Activated CD4-positive, alpha-beta T cell treated with anti-CD3 and anti-CD28 coated beads for 36 hours (primary cell): ENCODE results near the gene ABCF3. TPM values are rescaled to one million over a fixed set of nuclear protein-coding genes. Genes with fewer than 3 reads are reported as not detected.
A peak's percentile ranks its signal among the peaks of the same experiment; 100 is the strongest.

Experiments
- ATAC-seq: fragments of 200-7000 bp; cut with Tn5 transposase; one replicate; pipeline ENCODE4 v1.10.0; 2021; ENCODE audit warnings: mild to moderate bottlenecking, moderate library complexity
- CTCF ChIA-PET: fragments of 350-600 bp; sonication (Branson Sonifier 250); formaldehyde crosslinking; loops from one replicate; lab custom pipeline; 2021; ENCODE audit warnings: antibody characterized with exemption; lab: Charles Lee
- POLR2A ChIA-PET: fragments of 350-600 bp; sonication (Branson Sonifier 250); formaldehyde crosslinking; loops from one replicate; lab custom pipeline; 2021; ENCODE audit warnings: antibody characterized with exemption, inconsistent platforms; lab: Charles Lee
- DNase-seq: peaks from one replicate; pipeline ENCODE4 v3.0.0-alpha.2; 2020
- H3K27ac Mint-ChIP-seq: one replicate; pipeline ENCODE4 v1.8.0; 2021; ENCODE audit warnings: mixed read lengths
- H3K27me3 Mint-ChIP-seq: one replicate; pipeline ENCODE4 v1.8.0; 2021; ENCODE audit warnings: mixed read lengths
- H3K36me3 Mint-ChIP-seq: one replicate; pipeline ENCODE4 v1.8.0; 2021; ENCODE audit warnings: low read depth, mixed read lengths
- H3K4me1 Mint-ChIP-seq: one replicate; pipeline ENCODE4 v1.8.0; 2021; ENCODE audit warnings: mixed read lengths
- H3K4me3 Mint-ChIP-seq: one replicate; pipeline ENCODE4 v1.8.0; 2021; ENCODE audit warnings: mild to moderate bottlenecking, moderate library complexity, mixed read lengths
- H3K9me3 Mint-ChIP-seq: one replicate; pipeline ENCODE4 v1.8.0; 2021; ENCODE audit warnings: low read depth, mixed read lengths
- intact Hi-C, 2 experiments: fragments of 100-400 bp; cut with DNase I in 1 of 2; cut with micrococcal nuclease in 1 of 2; formaldehyde crosslinking; loops; one replicate each; pipeline versions ENCODE4 v1.14.2 to v1.15.1; 2022 to 2024; cut with DNase I, micrococcal nuclease
- total RNA-seq, 2 experiments: library from RNA; stranded (reverse); gene quantifications; one replicate each; pipeline ENCODE4 v1.2.3, GENCODE V29; 2021

Gene ABCF3
- total RNA-seq, 2 experiments from 2014 or later, result 58.2 to 66.2 TPM

DNA sequence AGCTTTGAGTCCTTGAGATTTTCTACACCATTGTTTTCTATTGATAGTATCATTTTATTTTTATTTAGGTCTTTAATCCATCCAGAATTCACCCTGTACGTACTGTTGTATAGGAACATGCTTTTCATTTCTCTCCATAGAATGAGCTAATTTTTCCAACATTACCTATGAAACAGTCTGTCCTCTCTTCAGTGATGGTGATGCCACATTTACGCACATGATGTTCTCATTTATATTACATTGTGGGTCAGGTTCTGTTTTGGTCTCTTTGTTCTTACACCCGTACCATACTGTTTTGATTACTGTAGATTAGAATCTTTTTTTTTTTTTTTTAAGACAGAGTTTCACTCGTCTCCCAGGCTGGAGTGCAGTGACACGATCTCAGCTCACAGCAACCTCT is 25.7 kb downstream of the ABCF3 start:
- CTCF ChIA-PET, result interaction anchor here (2.6 kb wide), 1 partner anchor 16 kb away, joined by 14 read pairs; no protein-coding TSS in a partner anchor
- no peak for ATAC-seq
- intact Hi-C loops, result no loop called here

DNA sequence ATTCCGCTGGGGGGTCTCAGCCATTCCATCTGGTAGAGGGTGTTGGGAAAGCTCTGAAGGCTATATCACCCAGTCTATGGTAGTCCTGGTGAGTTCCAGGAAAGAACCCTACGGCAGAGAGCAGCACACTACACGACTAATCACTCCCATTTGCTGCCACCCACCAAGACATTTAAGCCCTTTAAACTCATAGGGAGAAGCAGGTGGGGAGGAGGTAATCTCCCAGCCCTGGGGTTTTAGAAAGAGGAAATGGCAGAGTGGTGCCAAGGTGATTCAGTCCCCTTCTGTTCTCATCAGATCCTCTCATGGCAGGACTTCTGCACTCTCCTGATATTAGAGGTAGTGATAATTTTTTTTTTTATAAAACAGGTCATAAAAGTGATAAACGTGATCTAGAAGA is 32.8 kb downstream of the ABCF3 start:
- POLR2A ChIA-PET, result no interaction called here
- DNase-seq (no peak), ATAC-seq (no peak)
- Mint-ChIP-seq H3K27ac (no peak overlapping the region), H3K4me1 (no peaks in the 10 kb centered on the region), H3K4me3 (no peak overlapping the region), H3K27me3 (peaks cover 10% of the 10 kb centered on the region), H3K36me3 (no peaks in the 10 kb centered on the region), H3K9me3 (no peaks in the 10 kb centered on the region)
- CTCF ChIA-PET, result interaction anchor here (1.8 kb wide), 1 partner anchor 9 kb away, joined by 6 read pairs; no protein-coding TSS in a partner anchor
- intact Hi-C loops, result no loop called here

More for the DNA sequence above, 25.7 kb downstream of the ABCF3 start:
- H3K9me3 Mint-ChIP-seq, result no peaks in the 10 kb centered on the region
- no peak overlapping the region for H3K27ac Mint-ChIP-seq
- no peak for DNase-seq
- H3K4me1 Mint-ChIP-seq, result no peaks in the 10 kb centered on the region
- no peak overlapping the region for H3K4me3 Mint-ChIP-seq
- H3K27me3 Mint-ChIP-seq, result peaks cover 10% of the 10 kb centered on the region
- no peaks in the 10 kb centered on the region for H3K36me3 Mint-ChIP-seq
- POLR2A ChIA-PET, result no interaction called here

DNA sequence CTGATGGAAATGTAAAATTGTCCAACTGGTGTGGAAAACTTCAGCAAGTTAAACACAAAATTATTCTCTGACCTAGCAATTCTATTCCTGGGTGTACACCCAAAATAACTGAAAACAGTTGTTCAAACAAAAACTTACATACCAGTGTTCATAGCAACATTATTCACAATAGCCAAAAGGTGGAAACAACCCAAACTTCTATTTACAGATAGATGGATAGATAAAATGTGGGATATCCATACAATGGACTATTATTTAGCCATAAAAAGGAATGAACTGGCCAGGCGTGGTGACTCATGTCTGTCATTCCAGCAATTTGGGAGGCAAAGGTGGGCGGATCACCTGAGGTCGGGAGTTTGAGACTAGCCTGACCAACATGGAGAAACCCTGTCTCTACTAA is 36.5 kb downstream of the ABCF3 start:
- H3K36me3 Mint-ChIP-seq, result no peaks in the 10 kb centered on the region
- peaks cover 19% of the 10 kb centered on the region for H3K27me3 Mint-ChIP-seq
- H3K9me3 Mint-ChIP-seq, result no peaks in the 10 kb centered on the region
- ChIA-PET POLR2A (no interaction called here), CTCF (no interaction called here)
- no peak for DNase-seq
- H3K27ac Mint-ChIP-seq, result no peak overlapping the region
- no peaks in the 10 kb centered on the region for H3K4me1 Mint-ChIP-seq
- no peak overlapping the region for H3K4me3 Mint-ChIP-seq
- intact Hi-C loops, result no loop called here
- ATAC-seq, result no peak

DNA sequence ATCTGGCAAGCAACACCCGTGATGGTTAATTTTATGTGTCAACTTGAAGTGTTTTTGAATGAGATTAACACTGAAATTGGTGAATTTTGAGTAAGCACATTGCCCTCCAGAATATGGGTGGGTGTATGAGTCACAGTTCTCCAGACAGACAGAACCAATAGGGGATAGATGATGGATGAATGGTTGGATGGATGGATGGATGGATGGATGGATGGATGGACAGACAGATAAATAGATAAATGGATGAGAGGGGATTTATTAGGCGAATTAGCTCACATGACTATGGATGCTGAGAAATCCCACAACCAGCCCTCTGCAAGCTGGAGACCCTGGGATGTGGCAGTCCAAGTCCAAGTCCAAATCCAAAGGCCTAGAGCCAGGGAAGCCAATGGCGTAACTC is 37.9 kb downstream of the ABCF3 start:
- H3K9me3 Mint-ChIP-seq, result no peaks in the 10 kb centered on the region
- peaks cover 2% of the 10 kb centered on the region for H3K4me1 Mint-ChIP-seq
- no peaks in the 10 kb centered on the region for H3K36me3 Mint-ChIP-seq
- DNase-seq, result no peak
- intact Hi-C loops, result no loop called here
- no peak overlapping the region for H3K4me3 Mint-ChIP-seq
- ChIA-PET CTCF (interaction anchor here (1.3 kb wide), 1 partner anchor 109 kb away, joined by 4 read pairs; no protein-coding TSS in a partner anchor), POLR2A (no interaction called here)
- no peak for ATAC-seq
- H3K27ac Mint-ChIP-seq, result no peak overlapping the region
- H3K27me3 Mint-ChIP-seq, result peaks cover 33% of the 10 kb centered on the region

DNA sequence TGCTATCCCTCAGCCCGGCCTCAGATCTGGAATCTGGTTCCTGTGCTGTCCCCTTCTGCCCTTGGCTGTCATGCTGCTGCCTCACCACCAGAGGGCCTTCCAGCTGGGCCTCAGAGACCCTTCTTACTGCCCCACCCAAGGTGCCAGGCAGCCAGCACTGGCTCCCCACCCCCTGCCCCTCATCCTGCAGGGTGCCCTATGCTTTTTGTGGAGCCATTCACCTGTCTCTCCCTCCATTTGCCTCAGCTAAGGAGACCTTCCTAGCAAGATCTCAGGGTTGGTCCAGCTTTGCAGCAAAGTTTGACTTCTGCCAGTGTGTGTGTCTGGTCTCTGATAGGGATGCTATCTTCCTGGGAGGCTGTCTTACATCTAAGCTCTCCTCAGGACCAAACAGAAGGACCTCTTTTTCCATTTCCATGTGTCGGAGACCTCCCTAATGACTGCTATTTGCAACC is 41.5 kb downstream of the ABCF3 start:
- H3K4me3 Mint-ChIP-seq, result no peak overlapping the region
- intact Hi-C loops, result loop anchor here (1.0 to 2.0 kb wide), 3 partner anchors 22 to 62 kb away; partner anchors contain the start of gene EEF1AKMT4 (in 1 of the 2)
- no peak overlapping the region for H3K27ac Mint-ChIP-seq
- ATAC-seq (peak; percentile 56), DNase-seq (peak; percentile 68)
- POLR2A ChIA-PET, result interaction anchor here (0.8 kb wide), 1 partner anchor 22 kb away, joined by 4 read pairs; the partner anchor contains the start of gene EEF1AKMT4
- peaks cover 6% of the 10 kb centered on the region for H3K4me1 Mint-ChIP-seq
- no peaks in the 10 kb centered on the region for H3K9me3 Mint-ChIP-seq
- H3K27me3 Mint-ChIP-seq, result peaks cover 48% of the 10 kb centered on the region
- H3K36me3 Mint-ChIP-seq, result no peaks in the 10 kb centered on the region
- CTCF ChIA-PET, result interaction anchor here (0.5 to 3.7 kb wide), 44 partner anchors 9 to 1318 kb away, joined by 3 to 33 read pairs (median 4); partner anchors contain the start of genes ALG3, AP2M1, CAMK2N2 and EEF1AKMT4

DNA sequence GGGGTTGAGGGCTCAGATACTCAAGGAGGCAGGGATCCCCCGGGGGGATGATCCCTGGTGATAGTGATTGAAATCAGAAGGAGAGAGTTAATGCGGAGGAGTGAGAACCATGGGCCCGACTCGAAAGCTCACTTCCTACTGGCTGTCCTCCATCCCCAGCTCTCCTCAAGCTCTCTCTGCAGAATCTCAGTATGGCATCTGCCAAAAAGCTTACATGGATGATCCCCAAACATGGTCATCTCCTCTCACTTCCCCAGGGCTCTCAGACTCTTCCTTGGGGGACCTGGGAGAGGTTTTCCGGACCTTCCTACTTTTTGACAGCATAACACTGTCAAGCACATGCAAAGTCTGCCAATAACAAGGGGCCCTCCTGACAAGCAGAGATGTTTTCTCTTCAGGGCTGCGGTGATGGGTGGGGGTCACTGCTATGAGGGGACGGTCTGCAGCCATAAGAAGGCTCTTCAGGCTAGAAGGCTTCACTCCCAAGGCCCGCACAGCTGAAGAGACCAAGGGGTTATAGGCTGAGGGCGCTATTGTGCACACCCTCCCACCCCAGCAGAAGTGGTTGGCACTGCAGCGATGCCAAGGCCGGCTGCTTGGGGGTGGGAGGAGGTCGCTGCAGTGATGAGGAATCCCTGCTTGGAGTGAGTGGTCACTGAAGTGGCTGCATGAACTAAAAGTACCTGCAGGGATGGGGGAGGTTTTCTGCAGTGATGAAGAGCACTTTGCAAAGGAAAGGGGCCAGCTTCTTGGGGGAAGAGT is 42.6 kb downstream of the ABCF3 start:
- Mint-ChIP-seq H3K27ac (no peak overlapping the region), H3K27me3 (peaks cover 53% of the 10 kb centered on the region), H3K9me3 (no peaks in the 10 kb centered on the region), H3K4me3 (peak overlapping the region; percentile 56), H3K4me1 (peaks cover 6% of the 10 kb centered on the region), H3K36me3 (no peaks in the 10 kb centered on the region)
- intact Hi-C loops, result loop anchor here in 1 of 2 experiments (1.0 kb wide), 3 partner anchors 21 to 42 kb away; partner anchors contain the start of genes ABCF3 and EEF1AKMT4
- no peak for DNase-seq
- ATAC-seq, result no peak
- POLR2A ChIA-PET, result no interaction called here
- CTCF ChIA-PET, result interaction anchor here (0.6 to 3.7 kb wide), 31 partner anchors 8 to 363 kb away, joined by 3 to 33 read pairs (median 6); partner anchors contain the start of genes ALG3, AP2M1, CAMK2N2 and EEF1AKMT4

DNA sequence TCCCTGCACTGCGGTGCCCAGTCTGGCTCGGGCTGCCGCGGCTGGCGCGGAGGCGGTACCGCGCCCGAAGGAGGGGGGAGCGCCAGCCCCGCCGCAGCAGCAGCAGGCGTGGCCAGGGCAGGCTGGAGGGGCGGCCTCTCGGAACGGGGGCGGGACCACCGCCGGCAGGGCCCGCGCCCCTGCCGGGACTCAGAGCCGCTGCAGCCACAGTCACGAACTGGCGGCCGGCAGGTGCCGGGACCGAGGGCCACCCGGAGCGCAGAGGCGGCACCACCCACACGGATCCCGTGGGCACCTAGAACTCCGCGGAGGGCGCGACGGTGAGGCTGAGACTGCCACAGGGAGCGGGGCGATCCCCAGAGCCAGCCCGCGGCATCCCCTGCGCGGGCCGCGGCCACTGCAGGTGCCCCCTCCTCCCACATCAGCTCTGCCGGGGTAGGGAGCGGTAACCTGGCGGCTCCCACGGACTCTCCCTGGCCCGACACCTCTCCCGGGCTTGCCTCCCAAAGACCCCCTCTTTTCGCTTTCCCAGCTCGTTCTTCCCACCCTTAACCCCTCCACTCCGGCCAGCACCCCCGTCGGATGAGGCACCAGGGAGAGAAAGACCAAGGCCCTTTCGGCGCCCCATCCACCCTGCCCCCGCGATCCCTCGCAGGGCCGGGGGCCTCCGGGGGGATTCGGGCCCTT is 43.5 kb downstream of the ABCF3 start, which contains the start of gene VWA5B2:
VWA5B2 (plus strand) TSS at position 192 of the 687 bp plus-strand sequence. CDS start 944 bp downstream, outside the sequence.
- Mint-ChIP-seq H3K4me3 (peak within 1 kb of the TSS; percentile 56), H3K9me3 (no peaks in the 10 kb centered on the region), H3K27me3 (peaks cover 50% of the 10 kb centered on the region), H3K27ac (no peak within 1 kb of the TSS), H3K4me1 (peaks cover 6% of the 10 kb centered on the region), H3K36me3 (no peaks in the 10 kb centered on the region)
- ChIA-PET CTCF (interaction anchor here (0.5 to 2.1 kb wide), 11 partner anchors 8 to 334 kb away, joined by 3 to 6 read pairs (median 3); partner anchors contain the start of gene EEF1AKMT4), POLR2A (no interaction called here)
- DNase-seq (peak; percentile 78), ATAC-seq (peak; percentile 93)
- intact Hi-C loops, result loop anchor here in 1 of 2 experiments (1.0 kb wide), 3 partner anchors 20 to 43 kb away; partner anchors contain the start of genes ABCF3 and EEF1AKMT4

DNA sequence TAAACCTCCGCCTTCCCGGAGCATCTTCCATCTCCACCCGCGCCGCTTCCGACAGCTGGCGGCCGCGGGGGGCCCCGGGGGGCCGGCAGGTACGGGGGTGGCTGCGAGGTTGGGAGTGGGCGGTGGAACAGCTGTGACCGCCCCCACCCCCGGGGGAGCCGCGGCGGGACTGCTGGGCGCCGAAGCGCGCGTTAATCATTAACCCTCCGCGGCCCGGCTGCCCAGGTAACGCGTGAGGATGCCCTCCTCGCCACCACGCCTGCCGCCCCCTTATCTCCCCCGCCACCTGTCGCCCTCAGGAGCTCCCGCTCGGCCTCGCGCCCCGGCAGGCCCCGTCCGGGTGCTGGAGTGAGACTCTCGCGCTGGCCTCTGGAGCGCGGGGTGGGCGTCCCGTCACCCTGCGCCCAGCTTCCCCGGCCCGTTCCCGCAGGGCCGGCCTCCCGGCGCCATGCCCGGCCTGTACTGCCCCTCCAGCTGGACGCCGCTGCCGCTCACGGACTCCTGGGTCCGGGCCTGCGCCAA is 44.1 kb downstream of the ABCF3 start:
- Mint-ChIP-seq H3K27ac (no peak overlapping the region), H3K9me3 (no peaks in the 10 kb centered on the region), H3K4me3 (no peak overlapping the region), H3K36me3 (no peaks in the 10 kb centered on the region), H3K4me1 (peaks cover 6% of the 10 kb centered on the region), H3K27me3 (peaks cover 49% of the 10 kb centered on the region)
- ChIA-PET POLR2A (no interaction called here), CTCF (interaction anchor here (0.5 to 1.7 kb wide), 8 partner anchors 10 to 149 kb away, joined by 3 to 6 read pairs (median 4); partner anchors contain the start of gene EEF1AKMT4)
- intact Hi-C loops, result no loop called here
- no peak for ATAC-seq
- no peak for DNase-seq

DNA sequence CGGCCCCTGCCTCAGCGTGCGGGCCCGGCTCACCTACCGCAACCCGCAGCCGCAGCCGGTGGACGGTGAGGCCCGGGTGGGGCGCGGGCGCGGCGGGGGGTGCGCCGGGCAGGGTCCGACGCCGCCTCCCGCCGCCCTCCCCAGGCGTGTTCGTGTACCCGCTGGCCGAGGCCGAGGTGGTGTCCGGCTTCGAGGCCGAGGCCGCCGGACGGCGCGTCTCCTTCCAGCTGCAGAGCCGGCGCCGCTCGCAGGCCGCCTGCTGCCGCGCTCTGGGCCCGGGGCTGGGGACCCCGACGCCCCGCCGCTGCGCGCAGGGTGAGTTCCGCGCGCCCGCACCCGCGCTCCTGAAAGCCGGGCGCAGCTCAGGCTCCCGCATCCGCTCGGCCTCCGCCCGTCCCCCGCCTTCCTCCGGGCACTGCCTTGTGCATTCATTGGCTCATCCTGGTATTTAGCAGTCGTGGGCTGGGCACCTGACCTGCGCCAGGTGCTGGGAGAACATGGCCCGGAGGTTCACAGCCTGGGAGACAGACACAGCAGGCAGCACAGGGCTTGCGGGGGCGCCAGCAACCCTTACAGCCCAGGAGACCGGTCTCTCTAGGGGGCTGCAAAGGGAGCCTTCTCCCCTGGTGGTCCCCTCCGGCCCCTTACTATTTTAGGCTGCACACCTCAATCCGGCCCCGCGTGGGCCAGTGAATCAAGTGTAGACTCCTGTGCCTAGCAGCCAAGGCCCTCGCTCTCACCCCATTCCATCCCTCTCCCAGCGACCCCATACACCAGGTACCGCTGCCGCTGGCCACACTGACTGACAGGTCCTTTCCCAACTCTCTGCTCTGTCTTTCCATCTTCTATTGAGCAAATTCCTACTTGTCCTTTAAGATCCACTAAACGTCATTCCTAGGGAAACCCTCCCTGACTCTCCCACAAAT is 44.9 kb downstream of the ABCF3 start:
- H3K27me3 Mint-ChIP-seq, result peaks cover 46% of the 10 kb centered on the region
- H3K9me3 Mint-ChIP-seq, result no peaks in the 10 kb centered on the region
- no peak for DNase-seq
- intact Hi-C loops, result no loop called here
- ChIA-PET POLR2A (no interaction called here), CTCF (interaction anchor here (0.5 to 1.8 kb wide), 9 partner anchors 10 to 189 kb away, joined by 3 to 6 read pairs (median 3); partner anchors contain the start of gene EEF1AKMT4)
- H3K36me3 Mint-ChIP-seq, result no peaks in the 10 kb centered on the region
- peak overlapping the region; percentile 48 for H3K4me3 Mint-ChIP-seq
- no peak for ATAC-seq
- H3K4me1 Mint-ChIP-seq, result peaks cover 6% of the 10 kb centered on the region
- no peak overlapping the region for H3K27ac Mint-ChIP-seq

DNA sequence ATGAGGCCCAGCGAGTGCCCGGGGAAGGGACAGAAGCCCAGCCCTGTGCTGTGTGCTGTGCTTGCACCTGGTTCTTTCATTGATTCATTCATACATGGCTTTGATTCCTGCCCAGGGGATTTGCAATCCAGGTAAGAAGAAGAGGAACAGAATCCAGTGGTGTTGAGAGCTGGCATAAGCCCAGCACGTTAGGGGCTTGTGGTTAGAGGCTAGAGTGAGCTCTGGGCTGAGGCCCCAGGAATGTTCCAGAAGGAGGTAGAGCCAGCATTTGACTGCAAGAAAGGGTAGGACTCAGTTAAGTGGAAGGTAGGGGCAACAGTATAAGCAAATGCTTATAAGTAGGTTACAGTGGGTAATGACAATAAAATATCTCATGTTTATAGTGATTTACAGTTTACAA is 45.7 kb downstream of the ABCF3 start:
- intact Hi-C loops, result no loop called here
- peaks cover 41% of the 10 kb centered on the region for H3K27me3 Mint-ChIP-seq
- H3K36me3 Mint-ChIP-seq, result no peaks in the 10 kb centered on the region
- CTCF ChIA-PET, result interaction anchor here (0.5 to 1.8 kb wide), 3 partner anchors 16 to 190 kb away, joined by 3 to 6 read pairs (median 3); no protein-coding TSS in a partner anchor
- no peak overlapping the region for H3K27ac Mint-ChIP-seq
- ATAC-seq, result no peak
- POLR2A ChIA-PET, result no interaction called here
- H3K4me3 Mint-ChIP-seq, result peak overlapping the region; percentile 4
- H3K4me1 Mint-ChIP-seq, result peaks cover 6% of the 10 kb centered on the region
- DNase-seq, result no peak
- no peaks in the 10 kb centered on the region for H3K9me3 Mint-ChIP-seq
